Lung (tissue), 12 donors: Measurements from ENCODE around the gene TTC7B. TPM values are rescaled to one million over a fixed set of nuclear protein-coding genes. Genes with fewer than 3 reads are reported as not detected.

ENCODE experiments used
- ATAC-seq: fragments of 200-7000 bp; cut with Tn5 transposase; one replicate; pipeline ENCODE4 v1.9.1; 2020; ENCODE audit warnings: moderate number of reproducible peaks; ENCODE audit not compliant: insufficient read depth, low FRiP score
- DNase-seq, 3 donors: peaks; one replicate each; pipeline ENCODE4 v3.0.0-alpha.2; 2013 to 2017
- H3K27ac ChIP-seq, 2 donors: one replicate each; pipeline ENCODE4 v1.5.1; 2013; ENCODE audit warnings: mild to moderate bottlenecking in 2 of 2, moderate library complexity in 2 of 2, control low read depth in 1 of 2, inconsistent platforms in 1 of 2, low read depth in 1 of 2, low read length in 1 of 2
- H3K27me3 ChIP-seq, 3 donors: one replicate each; pipeline ENCODE4 v1.5.1; 2013; ENCODE audit warnings: low read length in 2 of 3; ENCODE audit not compliant: control insufficient read depth in 3 of 3, insufficient read depth in 3 of 3
- H3K36me3 ChIP-seq, 4 donors: one replicate each; pipeline ENCODE4 v1.5.1; 2013; ENCODE audit warnings: low read length in 4 of 4, mild to moderate bottlenecking in 1 of 4, moderate library complexity in 1 of 4; ENCODE audit not compliant: control insufficient read depth in 4 of 4, insufficient read depth in 4 of 4
- H3K4me1 ChIP-seq, 5 donors: one replicate each; pipeline ENCODE4 v1.5.1; 2013; ENCODE audit warnings: low read length in 5 of 5, mild to moderate bottlenecking in 2 of 5, moderate library complexity in 1 of 5; ENCODE audit not compliant: control insufficient read depth in 5 of 5, insufficient read depth in 5 of 5
- H3K4me3 ChIP-seq: one replicate; pipeline ENCODE4 v1.5.1; 2013; ENCODE audit warnings: mild to moderate bottlenecking, control low read depth, moderate library complexity
- H3K9ac ChIP-seq, 2 donors: one replicate each; pipeline ENCODE4 v1.5.1; 2013; ENCODE audit warnings: low read length in 2 of 2, control low read depth in 1 of 2; ENCODE audit not compliant: insufficient read depth in 1 of 2
- H3K9me3 ChIP-seq, 4 donors: one replicate each; pipeline ENCODE4 v1.5.1; 2013; ENCODE audit warnings: low read length in 3 of 4, mild to moderate bottlenecking in 1 of 4, moderate library complexity in 1 of 4; ENCODE audit not compliant: control insufficient read depth in 4 of 4, insufficient read depth in 3 of 4
- WGBS, 2 donors: extraction: QIAGEN DNeasy Blood & Tissue Kit; methylation state at CpG; one replicate each; pipeline ENCODE4 v1.1.7; 2013; 5-methylcytosine and 5-hydroxymethylcytosine counted together
- polyA plus RNA-seq, 2 donors: library from polyadenylated mRNA; stranded (reverse); fragments of 200-250 nt; gene quantifications; one replicate each; pipeline ENCODE4 v1.2.1, GENCODE V29; 2013
- total RNA-seq, 2 donors: library from RNA; depleted of rRNA in 1 of 2; stranded (reverse); fragments of >200 nt in 1 of 2; gene quantifications; one replicate each; pipeline ENCODE4 v1.2.1, GENCODE V29; 2014 to 2021
- TF ChIP-seq, protein P1 (sequence below): IDR thresholded peaks from 2 replicates; pipeline ENCODE4 v1.5.1; 2012; ENCODE audit warnings: mild to moderate bottlenecking; ENCODE audit errors: control extremely low read depth, extremely low read depth
- donor health status: control.
- donor health status: control.
- donor health status: Bipolar disorder and iron deficiency.
- donor health status: healthy.
- donor health status: DM: yes; HTN: yes; CAD: no.

Gene TTC7B
- total and polyA plus RNA-seq, 4 donors = 11.0 to 39.6 (median 23.0) TPM

DNA sequence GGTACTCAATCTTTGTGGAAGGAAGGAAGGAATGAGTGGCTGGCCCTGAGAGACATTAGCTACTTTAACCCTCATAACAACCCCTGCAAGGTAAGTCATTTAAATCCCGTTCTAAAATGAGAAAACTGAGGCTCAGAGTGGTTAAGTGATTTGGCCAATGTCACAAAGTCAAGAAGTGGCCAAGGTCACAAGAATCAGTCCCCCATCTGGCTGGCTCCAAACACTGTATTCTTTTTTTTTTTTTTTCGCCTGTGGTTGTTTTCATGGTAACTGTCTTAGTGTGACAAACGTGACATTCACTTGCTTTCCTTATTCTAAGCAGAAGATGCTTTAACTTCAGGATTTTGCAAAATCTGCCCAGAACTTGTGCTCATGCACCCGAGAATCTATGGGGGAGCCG, 2.8 kb downstream of the TTC7B start:
- no peak for ATAC-seq
- DNase-seq = no peak
- H3K4me3 ChIP-seq = no peak overlapping the region
- no peaks in the 10 kb centered on the region for H3K27me3 ChIP-seq
- TF ChIP-seq, protein P1, sequence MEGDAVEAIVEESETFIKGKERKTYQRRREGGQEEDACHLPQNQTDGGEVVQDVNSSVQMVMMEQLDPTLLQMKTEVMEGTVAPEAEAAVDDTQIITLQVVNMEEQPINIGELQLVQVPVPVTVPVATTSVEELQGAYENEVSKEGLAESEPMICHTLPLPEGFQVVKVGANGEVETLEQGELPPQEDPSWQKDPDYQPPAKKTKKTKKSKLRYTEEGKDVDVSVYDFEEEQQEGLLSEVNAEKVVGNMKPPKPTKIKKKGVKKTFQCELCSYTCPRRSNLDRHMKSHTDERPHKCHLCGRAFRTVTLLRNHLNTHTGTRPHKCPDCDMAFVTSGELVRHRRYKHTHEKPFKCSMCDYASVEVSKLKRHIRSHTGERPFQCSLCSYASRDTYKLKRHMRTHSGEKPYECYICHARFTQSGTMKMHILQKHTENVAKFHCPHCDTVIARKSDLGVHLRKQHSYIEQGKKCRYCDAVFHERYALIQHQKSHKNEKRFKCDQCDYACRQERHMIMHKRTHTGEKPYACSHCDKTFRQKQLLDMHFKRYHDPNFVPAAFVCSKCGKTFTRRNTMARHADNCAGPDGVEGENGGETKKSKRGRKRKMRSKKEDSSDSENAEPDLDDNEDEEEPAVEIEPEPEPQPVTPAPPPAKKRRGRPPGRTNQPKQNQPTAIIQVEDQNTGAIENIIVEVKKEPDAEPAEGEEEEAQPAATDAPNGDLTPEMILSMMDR = no peak
- peaks cover 4 to 13% (median 8%) of the 10 kb centered on the region in 5 donors for H3K4me1 ChIP-seq
- no peak overlapping the region for H3K9ac ChIP-seq
- no peak overlapping the region for H3K27ac ChIP-seq
- H3K9me3 ChIP-seq = no peaks in the 10 kb centered on the region
- no peaks in the 10 kb centered on the region for H3K36me3 ChIP-seq
- WGBS, 2 donors = 79 to 80% methylated on average over 5 of the region's 5 CpGs

DNA sequence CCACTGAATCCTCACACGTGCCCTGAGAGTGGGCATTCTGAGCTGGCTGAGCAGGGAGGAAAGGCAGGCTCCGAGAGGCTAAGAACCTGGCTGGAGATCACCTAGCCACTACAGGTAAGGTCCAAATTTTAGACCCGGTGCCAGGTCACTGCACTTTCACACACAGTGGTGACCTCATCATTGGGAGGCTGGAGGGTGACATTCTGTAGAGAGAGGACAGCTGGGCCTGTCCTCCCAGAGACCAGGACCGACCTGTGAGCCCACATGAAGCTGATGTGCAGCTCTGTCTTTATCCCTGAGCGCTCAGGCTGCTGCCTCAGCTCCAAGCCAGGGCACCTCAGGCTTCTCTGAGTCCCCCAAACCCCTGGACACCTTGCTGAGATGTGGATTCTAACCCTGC, 4.1 kb downstream of the TTC7B start:
- no peak for ATAC-seq
- peaks cover 4 to 13% (median 9%) of the 10 kb centered on the region in 5 donors for H3K4me1 ChIP-seq
- no peak for DNase-seq
- 91 to 95% methylated on average over 5 of the region's 5 CpGs for WGBS, 2 donors
- no peak overlapping the region for H3K9ac ChIP-seq
- H3K36me3 ChIP-seq = no peaks in the 10 kb centered on the region
- TF ChIP-seq, protein P1 = no peak
- no peaks in the 10 kb centered on the region for H3K27me3 ChIP-seq
- no peak overlapping the region for H3K27ac ChIP-seq
- no peaks in the 10 kb centered on the region for H3K9me3 ChIP-seq
- H3K4me3 ChIP-seq = no peak overlapping the region

DNA sequence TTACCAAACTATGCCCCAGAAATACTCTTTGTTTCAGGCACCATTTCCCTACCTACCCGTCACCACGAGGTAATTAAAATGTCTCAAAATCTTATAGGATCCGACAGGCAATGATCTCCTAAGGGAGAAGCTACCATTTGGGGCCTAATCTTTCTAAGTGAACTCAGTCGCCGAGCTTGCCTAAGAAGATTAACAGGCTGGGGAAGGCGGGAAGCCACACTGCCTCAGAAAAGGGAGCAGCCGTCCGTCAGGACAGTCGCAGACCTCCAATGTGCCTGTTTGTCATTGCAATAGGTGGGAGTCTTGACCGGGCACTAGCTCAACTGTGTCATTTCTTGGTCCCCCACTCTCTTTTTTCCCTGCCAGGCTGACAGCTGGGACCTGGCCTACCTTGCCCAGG, 4.6 kb downstream of the TTC7B start:
- no peak for DNase-seq
- no peak overlapping the region for H3K27ac ChIP-seq
- TF ChIP-seq, protein P1 = no peak
- peaks cover 4 to 13% (median 10%) of the 10 kb centered on the region in 5 donors for H3K4me1 ChIP-seq
- no peak for ATAC-seq
- H3K27me3 ChIP-seq = no peaks in the 10 kb centered on the region
- no peaks in the 10 kb centered on the region for H3K9me3 ChIP-seq
- WGBS, 2 donors = 93 to 94% methylated on average over 10 of the region's 10 CpGs
- H3K4me3 ChIP-seq = no peak overlapping the region
- H3K9ac ChIP-seq = no peak overlapping the region
- H3K36me3 ChIP-seq = no peaks in the 10 kb centered on the region

DNA sequence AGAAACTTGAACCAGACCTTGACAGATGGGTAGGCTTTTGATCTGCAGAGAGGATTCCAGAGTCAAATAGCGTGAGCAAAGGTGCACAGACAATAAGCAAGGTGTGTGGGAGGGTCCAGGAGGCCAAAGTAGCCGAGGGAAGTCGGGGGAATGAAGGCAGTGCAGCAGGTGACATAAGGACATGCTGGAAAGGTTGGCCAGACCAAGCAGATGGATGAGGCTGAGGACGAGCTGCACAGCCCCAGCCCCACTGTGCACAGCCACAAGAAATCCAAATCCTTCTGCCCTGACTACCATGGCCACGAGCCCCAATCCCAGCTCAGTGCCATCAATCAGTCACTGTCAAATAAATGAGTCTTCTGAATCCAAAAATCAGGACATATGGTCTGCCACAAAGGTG, 5.4 kb downstream of the TTC7B start:
- Histone ChIP-seq H3K27ac (no peak overlapping the region), H3K27me3 (no peaks in the 10 kb centered on the region), H3K9ac (no peak overlapping the region), H3K36me3 (no peaks in the 10 kb centered on the region), H3K9me3 (no peaks in the 10 kb centered on the region), H3K4me1 (peaks cover 4 to 14% (median 11%) of the 10 kb centered on the region in 5 donors), H3K4me3 (no peak overlapping the region)
- WGBS, 2 donors = 78 to 88% methylated on average over 5 of the region's 5 CpGs
- ATAC-seq (no peak), DNase-seq (no peak)
- TF ChIP-seq, protein P1 = no peak
